Natural killer cell treated with Interleukin-12 subunit alpha and Interleukin-12 subunit beta and Interleukin-15 and Interleukin-18, amount 100 ng/mL, for 72 hours (primary cell): ENCODE data around the gene KCNQ2. TPM values are rescaled to one million over a fixed set of nuclear protein-coding genes. Genes with fewer than 3 reads are reported as not detected.

Experiments
- ATAC-seq, 2 donors: fragments of 150-1000 bp; cut with Tn5 transposase in 1 of 2; sonication (Bioruptor Pico), chemical (Tn5 transposase) in 1 of 2; 2 replicates each; pipeline ENCODE4 v1.10.0; 2021
- DNase-seq: peaks from one replicate; pipeline ENCODE4 v3.0.0; 2022; ENCODE audit warnings: low spot score
- H3K27ac Mint-ChIP-seq, 2 donors: 1 replicate in 1 of 2; 2 replicates in 1 of 2; pipeline ENCODE4 v1.8.0; 2022; ENCODE audit warnings: mixed read lengths in 2 of 2, mild to moderate bottlenecking in 1 of 2, moderate library complexity in 1 of 2
- H3K27me3 Mint-ChIP-seq, 2 donors: 1 replicate in 1 of 2; 2 replicates in 1 of 2; pipeline ENCODE4 v1.8.0; 2022; ENCODE audit warnings: mixed read lengths in 2 of 2
- H3K36me3 Mint-ChIP-seq: one replicate; pipeline ENCODE4 v1.8.0; 2022; ENCODE audit warnings: mixed read lengths
- H3K4me1 Mint-ChIP-seq, 2 donors: 1 replicate in 1 of 2; 2 replicates in 1 of 2; pipeline ENCODE4 v1.8.0; 2022; ENCODE audit warnings: low read depth in 2 of 2, mixed read lengths in 2 of 2, mild to moderate bottlenecking in 1 of 2
- H3K4me3 Mint-ChIP-seq: one replicate; pipeline ENCODE4 v1.8.0; 2022; ENCODE audit warnings: mixed read lengths
- H3K9me3 Mint-ChIP-seq: 2 replicates; pipeline ENCODE4 v1.8.0; 2022; ENCODE audit warnings: mixed read lengths
- total RNA-seq, 2 donors: library from RNA; stranded (reverse); gene quantifications; one replicate each; pipeline ENCODE4 v1.2.3, GENCODE V29; 2022

The KCNQ2 gene
- total RNA-seq, 2 donors from 2014 or later: not detected

- DNase-seq (no peak), ATAC-seq (no peak)
- peaks cover 6 to 19% of the 10 kb centered on the region in 2 donors for H3K27me3 Mint-ChIP-seq
- H3K27ac Mint-ChIP-seq: no peak overlapping the region
- H3K9me3 Mint-ChIP-seq: no peaks in the 10 kb centered on the region
- H3K4me3 Mint-ChIP-seq: no peak overlapping the region
- no peaks in the 10 kb centered on the region for H3K4me1 Mint-ChIP-seq
- H3K36me3 Mint-ChIP-seq: no peaks in the 10 kb centered on the region
Observed at GRCh38 chr20:63466250-63466825, 6.1 kb downstream of the KCNQ2 start.

- Mint-ChIP-seq H3K27me3 (peaks cover 6 to 23% of the 10 kb centered on the region in 2 donors), H3K36me3 (no peaks in the 10 kb centered on the region), H3K4me3 (no peak overlapping the region), H3K9me3 (no peaks in the 10 kb centered on the region), H3K27ac (no peak overlapping the region), H3K4me1 (no peaks in the 10 kb centered on the region)
- DNase-seq (no peak), ATAC-seq (no peak)
Observed at GRCh38 chr20:63465380-63466249, 6.8 kb downstream of the KCNQ2 start.

GRCh38 chr20:63464289-63464635 is 8.2 kb downstream of the KCNQ2 start:
- no peaks in the 10 kb centered on the region for H3K9me3 Mint-ChIP-seq
- H3K36me3 Mint-ChIP-seq: no peaks in the 10 kb centered on the region
- ATAC-seq (no peak), DNase-seq (no peak)
- H3K27me3 Mint-ChIP-seq: peaks cover 6 to 22% of the 10 kb centered on the region in 2 donors
- no peak overlapping the region for H3K4me3 Mint-ChIP-seq
- H3K27ac Mint-ChIP-seq: no peak overlapping the region
- no peaks in the 10 kb centered on the region for H3K4me1 Mint-ChIP-seq

DNA sequence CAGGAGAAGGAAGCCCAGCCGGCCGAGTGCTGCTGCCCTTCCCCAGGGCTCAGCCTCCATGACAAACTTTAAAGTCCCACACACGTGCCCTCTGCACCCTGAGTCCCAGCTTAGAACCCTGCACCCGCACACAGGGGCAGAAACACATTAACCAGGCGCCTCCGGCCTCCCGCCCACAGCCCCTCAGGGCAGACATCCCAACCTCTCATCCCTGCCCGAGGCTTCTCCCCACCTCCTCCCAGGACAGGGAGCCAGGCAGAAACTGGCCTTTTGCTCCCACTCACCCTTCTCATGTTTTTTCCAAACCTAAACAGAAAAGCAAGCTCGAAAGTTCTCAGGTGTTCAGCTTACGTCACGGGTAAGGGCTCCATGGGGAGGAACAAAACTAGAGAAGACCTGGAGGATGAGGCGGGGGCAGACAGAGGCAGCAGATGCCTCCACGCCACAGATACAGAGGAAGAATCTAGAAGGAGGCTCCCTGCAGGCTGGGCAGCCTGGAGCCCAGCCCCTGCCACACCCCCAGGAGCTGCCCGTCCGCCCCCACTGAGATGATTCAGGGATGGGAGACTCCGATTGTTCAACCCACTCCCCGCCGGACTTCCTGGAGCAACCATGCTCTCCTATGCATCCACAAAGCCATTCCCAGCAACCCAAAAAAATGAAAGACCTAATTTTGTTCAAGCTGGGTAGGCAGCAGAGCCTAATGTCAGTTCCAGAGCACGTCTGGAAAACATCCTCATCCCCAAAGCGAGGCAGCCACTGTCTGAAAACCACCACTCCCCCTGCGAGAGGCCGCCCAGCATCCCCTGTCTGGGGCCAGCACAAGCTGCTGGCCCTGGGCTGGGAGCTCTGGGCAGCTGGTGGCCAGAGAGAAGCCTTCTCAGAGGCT is 8.8 kb downstream of the KCNQ2 start:
- ATAC-seq: no peak
- peaks cover 6 to 22% of the 10 kb centered on the region in 2 donors for H3K27me3 Mint-ChIP-seq
- H3K4me3 Mint-ChIP-seq: no peak overlapping the region

DNA sequence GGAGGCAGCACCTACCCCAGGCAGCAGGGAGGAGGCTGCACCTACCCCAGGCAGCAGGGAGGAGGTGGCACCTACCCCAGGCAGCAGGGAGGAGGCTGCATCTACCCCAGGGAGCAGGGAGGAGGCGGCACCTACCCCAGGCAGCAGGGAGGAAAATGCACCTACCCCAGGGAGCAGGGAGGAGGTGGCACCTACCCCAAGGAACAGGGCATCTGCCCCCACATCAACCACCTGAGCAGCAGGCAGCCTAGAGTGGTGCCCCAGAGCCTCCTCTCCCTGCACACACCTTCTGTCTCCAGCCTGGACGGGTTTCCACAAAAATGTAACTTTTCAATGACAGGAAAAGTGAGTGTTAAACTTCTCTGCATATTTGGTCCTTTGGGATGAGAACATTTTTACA is 10.2 kb downstream of the KCNQ2 start:
- no peak overlapping the region for H3K27ac Mint-ChIP-seq
- H3K36me3 Mint-ChIP-seq: no peaks in the 10 kb centered on the region
- DNase-seq (no peak), ATAC-seq (no peak)
- H3K4me3 Mint-ChIP-seq: no peak overlapping the region
- no peaks in the 10 kb centered on the region for H3K4me1 Mint-ChIP-seq
- H3K27me3 Mint-ChIP-seq: peaks cover 6 to 20% of the 10 kb centered on the region in 2 donors
- no peaks in the 10 kb centered on the region for H3K9me3 Mint-ChIP-seq

More for the DNA sequence above, 8.8 kb downstream of the KCNQ2 start:
- Mint-ChIP-seq H3K36me3 (no peaks in the 10 kb centered on the region), H3K27ac (no peak overlapping the region), H3K4me1 (no peaks in the 10 kb centered on the region), H3K9me3 (no peaks in the 10 kb centered on the region)
- DNase-seq: no peak

- no peak overlapping the region for H3K4me3 Mint-ChIP-seq
- ATAC-seq (no peak), DNase-seq (no peak)
- no peaks in the 10 kb centered on the region for H3K36me3 Mint-ChIP-seq
- no peaks in the 10 kb centered on the region for H3K9me3 Mint-ChIP-seq
- no peak overlapping the region for H3K27ac Mint-ChIP-seq
- peaks cover 6 to 20% of the 10 kb centered on the region in 2 donors for H3K27me3 Mint-ChIP-seq
- no peaks in the 10 kb centered on the region for H3K4me1 Mint-ChIP-seq
Observed at GRCh38 chr20:63461104-63461763, 11.2 kb downstream of the KCNQ2 start.

GRCh38 chr20:63459070-63459380 is 13.4 kb downstream of the KCNQ2 start:
- Mint-ChIP-seq H3K27me3 (peaks cover 6 to 17% of the 10 kb centered on the region in 2 donors), H3K4me3 (no peak overlapping the region), H3K9me3 (no peaks in the 10 kb centered on the region), H3K27ac (no peak overlapping the region), H3K36me3 (no peaks in the 10 kb centered on the region), H3K4me1 (no peaks in the 10 kb centered on the region)
- ATAC-seq: no peak
- DNase-seq: no peak

- no peaks in the 10 kb centered on the region for H3K4me1 Mint-ChIP-seq
- ATAC-seq (no peak), DNase-seq (no peak)
- H3K4me3 Mint-ChIP-seq: no peak overlapping the region
- H3K27ac Mint-ChIP-seq: no peak overlapping the region
- H3K9me3 Mint-ChIP-seq: no peaks in the 10 kb centered on the region
- H3K27me3 Mint-ChIP-seq: peaks cover 6 to 19% of the 10 kb centered on the region in 2 donors
- no peaks in the 10 kb centered on the region for H3K36me3 Mint-ChIP-seq
Observed at GRCh38 chr20:63458170-63459069, 14.0 kb downstream of the KCNQ2 start.

GRCh38 chr20:63457737-63458136 is 14.7 kb downstream of the KCNQ2 start:
- no peak overlapping the region for H3K27ac Mint-ChIP-seq
- H3K4me1 Mint-ChIP-seq: no peaks in the 10 kb centered on the region
- H3K9me3 Mint-ChIP-seq: no peaks in the 10 kb centered on the region
- H3K4me3 Mint-ChIP-seq: no peak overlapping the region
- no peaks in the 10 kb centered on the region for H3K36me3 Mint-ChIP-seq
- H3K27me3 Mint-ChIP-seq: peaks cover 4 to 18% of the 10 kb centered on the region in 2 donors
- DNase-seq (no peak), ATAC-seq (no peak)

GRCh38 chr20:63456429-63457284 is 15.8 kb downstream of the KCNQ2 start:
- Mint-ChIP-seq H3K27me3 (peaks cover 0 to 15% of the 10 kb centered on the region in 2 donors), H3K4me3 (no peak overlapping the region), H3K4me1 (no peaks in the 10 kb centered on the region), H3K9me3 (no peaks in the 10 kb centered on the region), H3K36me3 (no peaks in the 10 kb centered on the region), H3K27ac (no peak overlapping the region)
- ATAC-seq (no peak), DNase-seq (no peak)

DNA sequence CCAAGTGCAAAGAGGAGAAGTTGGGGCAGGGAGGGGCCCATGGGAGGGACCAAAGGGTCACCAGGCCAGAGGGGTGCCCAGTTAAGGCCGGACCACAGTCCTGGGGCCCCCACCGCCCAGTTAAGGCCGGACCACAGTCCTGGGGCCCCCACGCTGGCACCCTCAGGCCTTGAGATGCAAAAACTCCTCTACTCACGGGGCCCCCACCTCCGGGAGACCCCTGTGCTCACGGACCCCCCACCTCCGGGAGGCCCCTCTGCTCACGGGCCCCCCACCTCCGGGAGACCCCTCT is 16.9 kb downstream of the KCNQ2 start:
- Mint-ChIP-seq H3K36me3 (no peaks in the 10 kb centered on the region), H3K27me3 (peaks cover 0 to 12% of the 10 kb centered on the region in 2 donors), H3K4me1 (no peaks in the 10 kb centered on the region), H3K4me3 (no peak overlapping the region), H3K9me3 (no peaks in the 10 kb centered on the region), H3K27ac (no peak overlapping the region)
- ATAC-seq (no peak), DNase-seq (no peak)

- no peak overlapping the region for H3K27ac Mint-ChIP-seq
- ATAC-seq (no peak), DNase-seq (no peak)
- no peak overlapping the region for H3K4me3 Mint-ChIP-seq
- H3K9me3 Mint-ChIP-seq: no peaks in the 10 kb centered on the region
- H3K27me3 Mint-ChIP-seq: peaks cover 0 to 11% of the 10 kb centered on the region in 2 donors
- H3K36me3 Mint-ChIP-seq: no peaks in the 10 kb centered on the region
- H3K4me1 Mint-ChIP-seq: no peaks in the 10 kb centered on the region
Observed at GRCh38 chr20:63454731-63455567, 17.5 kb downstream of the KCNQ2 start.
